ENCODE data around the gene COL6A1. TPM values are rescaled to one million over a fixed set of nuclear protein-coding genes. Genes with fewer than 3 reads are reported as not detected.

The COL6A1 gene
- total RNA-seq, 1 experiment from 2014 or later, result 221 TPM

DNA sequence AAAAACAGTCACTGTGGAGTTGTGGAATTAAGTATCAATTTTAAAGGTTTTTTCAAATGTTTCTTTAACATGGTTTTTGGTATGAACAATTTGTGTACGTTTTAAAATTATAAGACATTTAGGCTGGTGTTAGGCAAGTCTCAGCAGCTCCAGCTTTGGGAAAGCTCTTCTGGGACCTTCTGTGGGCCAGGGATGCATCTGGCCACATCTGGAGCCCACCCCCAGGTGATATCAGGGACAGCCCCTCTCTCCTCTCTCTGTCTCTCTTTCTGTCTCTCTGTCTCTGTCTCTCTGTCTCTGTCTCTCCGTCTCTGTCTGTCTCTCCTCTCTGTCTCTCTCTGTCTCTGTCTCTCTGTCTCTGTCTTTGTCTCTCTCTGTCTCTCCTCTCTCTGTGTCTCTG is 1.3 kb upstream of the COL6A1 start (continued):
- TF ChIP-seq, protein P1, sequence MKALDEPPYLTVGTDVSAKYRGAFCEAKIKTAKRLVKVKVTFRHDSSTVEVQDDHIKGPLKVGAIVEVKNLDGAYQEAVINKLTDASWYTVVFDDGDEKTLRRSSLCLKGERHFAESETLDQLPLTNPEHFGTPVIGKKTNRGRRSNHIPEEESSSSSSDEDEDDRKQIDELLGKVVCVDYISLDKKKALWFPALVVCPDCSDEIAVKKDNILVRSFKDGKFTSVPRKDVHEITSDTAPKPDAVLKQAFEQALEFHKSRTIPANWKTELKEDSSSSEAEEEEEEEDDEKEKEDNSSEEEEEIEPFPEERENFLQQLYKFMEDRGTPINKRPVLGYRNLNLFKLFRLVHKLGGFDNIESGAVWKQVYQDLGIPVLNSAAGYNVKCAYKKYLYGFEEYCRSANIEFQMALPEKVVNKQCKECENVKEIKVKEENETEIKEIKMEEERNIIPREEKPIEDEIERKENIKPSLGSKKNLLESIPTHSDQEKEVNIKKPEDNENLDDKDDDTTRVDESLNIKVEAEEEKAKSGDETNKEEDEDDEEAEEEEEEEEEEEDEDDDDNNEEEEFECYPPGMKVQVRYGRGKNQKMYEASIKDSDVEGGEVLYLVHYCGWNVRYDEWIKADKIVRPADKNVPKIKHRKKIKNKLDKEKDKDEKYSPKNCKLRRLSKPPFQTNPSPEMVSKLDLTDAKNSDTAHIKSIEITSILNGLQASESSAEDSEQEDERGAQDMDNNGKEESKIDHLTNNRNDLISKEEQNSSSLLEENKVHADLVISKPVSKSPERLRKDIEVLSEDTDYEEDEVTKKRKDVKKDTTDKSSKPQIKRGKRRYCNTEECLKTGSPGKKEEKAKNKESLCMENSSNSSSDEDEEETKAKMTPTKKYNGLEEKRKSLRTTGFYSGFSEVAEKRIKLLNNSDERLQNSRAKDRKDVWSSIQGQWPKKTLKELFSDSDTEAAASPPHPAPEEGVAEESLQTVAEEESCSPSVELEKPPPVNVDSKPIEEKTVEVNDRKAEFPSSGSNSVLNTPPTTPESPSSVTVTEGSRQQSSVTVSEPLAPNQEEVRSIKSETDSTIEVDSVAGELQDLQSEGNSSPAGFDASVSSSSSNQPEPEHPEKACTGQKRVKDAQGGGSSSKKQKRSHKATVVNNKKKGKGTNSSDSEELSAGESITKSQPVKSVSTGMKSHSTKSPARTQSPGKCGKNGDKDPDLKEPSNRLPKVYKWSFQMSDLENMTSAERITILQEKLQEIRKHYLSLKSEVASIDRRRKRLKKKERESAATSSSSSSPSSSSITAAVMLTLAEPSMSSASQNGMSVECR (CRISPR knock-in tag; IDR thresholded peaks at IDR 0.05; ENCODE audit: borderline replicate concordance), result no peak
- TF ChIP-seq ZNF423 (CRISPR knock-in tag; IDR thresholded peaks at IDR 0.05) (no peak), ETV6 (CRISPR knock-in tag; IDR thresholded peaks at IDR 0.05) (no peak), NR2C2 (CRISPR knock-in tag; IDR thresholded peaks at IDR 0.05) (no peak), JAZF1 (CRISPR knock-in tag; IDR thresholded peaks at IDR 0.05) (no peak), FOXP1 (CRISPR knock-in tag; IDR thresholded peaks at IDR 0.05; ENCODE audit: borderline replicate concordance) (no peak)

DNA sequence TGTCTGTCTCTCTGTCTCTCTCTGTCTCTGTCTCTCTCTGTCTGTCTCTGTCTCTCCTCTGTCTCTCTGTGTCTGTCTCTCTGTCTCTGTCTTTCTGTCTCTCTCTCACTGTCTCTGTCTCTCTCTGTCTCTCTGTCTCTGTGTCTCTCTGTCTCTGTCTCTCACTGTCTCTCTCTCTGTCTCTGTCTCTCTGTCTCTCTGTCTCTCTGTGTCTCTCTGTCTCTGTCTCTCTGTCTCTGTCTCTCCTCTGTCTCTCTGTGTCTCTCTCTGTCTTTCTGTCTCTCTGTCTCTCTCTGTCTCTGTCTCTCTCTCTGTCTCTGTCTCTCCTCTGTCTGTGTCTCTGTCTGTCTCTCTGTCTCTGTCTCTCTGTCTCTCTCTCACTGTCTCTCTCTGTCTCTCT is 873 bp upstream of the COL6A1 start:
- Mint-ChIP-seq H3K9me3 (no peaks in the 10 kb centered on the region), H3K4me1 (peaks cover 25% of the 10 kb centered on the region), H3K36me3 (peaks cover 12% of the 10 kb centered on the region), H3K27me3 (ENCODE audit: low read depth) (peaks cover 7% of the 10 kb centered on the region), H3K4me3 (no peak overlapping the region), H3K27ac (no peak overlapping the region)
- DNase-seq (ENCODE audit: low spot score) (no peak), ATAC-seq (no peak)
- CTCF ChIA-PET, result interaction anchor here (1.3 to 3.2 kb wide), 2 partner anchors 9 to 162 kb away, joined by 3 to 34 read pairs; no protein-coding TSS in a partner anchor
- POLR2A ChIA-PET, result no interaction called here
- TF ChIP-seq, protein P2, sequence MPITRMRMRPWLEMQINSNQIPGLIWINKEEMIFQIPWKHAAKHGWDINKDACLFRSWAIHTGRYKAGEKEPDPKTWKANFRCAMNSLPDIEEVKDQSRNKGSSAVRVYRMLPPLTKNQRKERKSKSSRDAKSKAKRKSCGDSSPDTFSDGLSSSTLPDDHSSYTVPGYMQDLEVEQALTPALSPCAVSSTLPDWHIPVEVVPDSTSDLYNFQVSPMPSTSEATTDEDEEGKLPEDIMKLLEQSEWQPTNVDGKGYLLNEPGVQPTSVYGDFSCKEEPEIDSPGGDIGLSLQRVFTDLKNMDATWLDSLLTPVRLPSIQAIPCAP (CRISPR knock-in tag; IDR thresholded peaks at IDR 0.05), result no peak
- no peak for TF ChIP-seq SMAD4 (CRISPR knock-in tag; IDR thresholded peaks at IDR 0.05)
- no peak for TF ChIP-seq SOX15 (CRISPR knock-in tag; IDR thresholded peaks at IDR 0.05)
- TF ChIP-seq, protein P3, sequence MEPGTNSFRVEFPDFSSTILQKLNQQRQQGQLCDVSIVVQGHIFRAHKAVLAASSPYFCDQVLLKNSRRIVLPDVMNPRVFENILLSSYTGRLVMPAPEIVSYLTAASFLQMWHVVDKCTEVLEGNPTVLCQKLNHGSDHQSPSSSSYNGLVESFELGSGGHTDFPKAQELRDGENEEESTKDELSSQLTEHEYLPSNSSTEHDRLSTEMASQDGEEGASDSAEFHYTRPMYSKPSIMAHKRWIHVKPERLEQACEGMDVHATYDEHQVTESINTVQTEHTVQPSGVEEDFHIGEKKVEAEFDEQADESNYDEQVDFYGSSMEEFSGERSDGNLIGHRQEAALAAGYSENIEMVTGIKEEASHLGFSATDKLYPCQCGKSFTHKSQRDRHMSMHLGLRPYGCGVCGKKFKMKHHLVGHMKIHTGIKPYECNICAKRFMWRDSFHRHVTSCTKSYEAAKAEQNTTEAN (CRISPR knock-in tag; IDR thresholded peaks at IDR 0.05), result no peak
- no peak for TF ChIP-seq CREM (CRISPR knock-in tag; IDR thresholded peaks at IDR 0.05)
- no peak for TF ChIP-seq SMAD3 (CRISPR knock-in tag; IDR thresholded peaks at IDR 0.05; ENCODE audit: borderline replicate concordance)
- TF ChIP-seq, protein P4, sequence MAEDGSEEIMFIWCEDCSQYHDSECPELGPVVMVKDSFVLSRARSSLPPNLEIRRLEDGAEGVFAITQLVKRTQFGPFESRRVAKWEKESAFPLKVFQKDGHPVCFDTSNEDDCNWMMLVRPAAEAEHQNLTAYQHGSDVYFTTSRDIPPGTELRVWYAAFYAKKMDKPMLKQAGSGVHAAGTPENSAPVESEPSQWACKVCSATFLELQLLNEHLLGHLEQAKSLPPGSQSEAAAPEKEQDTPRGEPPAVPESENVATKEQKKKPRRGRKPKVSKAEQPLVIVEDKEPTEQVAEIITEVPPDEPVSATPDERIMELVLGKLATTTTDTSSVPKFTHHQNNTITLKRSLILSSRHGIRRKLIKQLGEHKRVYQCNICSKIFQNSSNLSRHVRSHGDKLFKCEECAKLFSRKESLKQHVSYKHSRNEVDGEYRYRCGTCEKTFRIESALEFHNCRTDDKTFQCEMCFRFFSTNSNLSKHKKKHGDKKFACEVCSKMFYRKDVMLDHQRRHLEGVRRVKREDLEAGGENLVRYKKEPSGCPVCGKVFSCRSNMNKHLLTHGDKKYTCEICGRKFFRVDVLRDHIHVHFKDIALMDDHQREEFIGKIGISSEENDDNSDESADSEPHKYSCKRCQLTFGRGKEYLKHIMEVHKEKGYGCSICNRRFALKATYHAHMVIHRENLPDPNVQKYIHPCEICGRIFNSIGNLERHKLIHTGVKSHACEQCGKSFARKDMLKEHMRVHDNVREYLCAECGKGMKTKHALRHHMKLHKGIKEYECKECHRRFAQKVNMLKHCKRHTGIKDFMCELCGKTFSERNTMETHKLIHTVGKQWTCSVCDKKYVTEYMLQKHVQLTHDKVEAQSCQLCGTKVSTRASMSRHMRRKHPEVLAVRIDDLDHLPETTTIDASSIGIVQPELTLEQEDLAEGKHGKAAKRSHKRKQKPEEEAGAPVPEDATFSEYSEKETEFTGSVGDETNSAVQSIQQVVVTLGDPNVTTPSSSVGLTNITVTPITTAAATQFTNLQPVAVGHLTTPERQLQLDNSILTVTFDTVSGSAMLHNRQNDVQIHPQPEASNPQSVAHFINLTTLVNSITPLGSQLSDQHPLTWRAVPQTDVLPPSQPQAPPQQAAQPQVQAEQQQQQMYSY (CRISPR knock-in tag; IDR thresholded peaks at IDR 0.05), result no peak
- TF ChIP-seq IRF2 (CRISPR knock-in tag; IDR thresholded peaks at IDR 0.05; ENCODE audit: borderline replicate concordance, low read depth), result no peak
- TF ChIP-seq, protein P1 (CRISPR knock-in tag; IDR thresholded peaks at IDR 0.05; ENCODE audit: borderline replicate concordance), result no peak
- no peak for TF ChIP-seq RELA (CRISPR knock-in tag; IDR thresholded peaks at IDR 0.05; ENCODE audit: borderline replicate concordance)
- TF ChIP-seq, protein P5, sequence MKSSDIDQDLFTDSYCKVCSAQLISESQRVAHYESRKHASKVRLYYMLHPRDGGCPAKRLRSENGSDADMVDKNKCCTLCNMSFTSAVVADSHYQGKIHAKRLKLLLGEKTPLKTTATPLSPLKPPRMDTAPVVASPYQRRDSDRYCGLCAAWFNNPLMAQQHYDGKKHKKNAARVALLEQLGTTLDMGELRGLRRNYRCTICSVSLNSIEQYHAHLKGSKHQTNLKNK (CRISPR knock-in tag; IDR thresholded peaks at IDR 0.05), result no peak
